ENCODE results near the gene GADD45G.

GADD45G gene, protein sequence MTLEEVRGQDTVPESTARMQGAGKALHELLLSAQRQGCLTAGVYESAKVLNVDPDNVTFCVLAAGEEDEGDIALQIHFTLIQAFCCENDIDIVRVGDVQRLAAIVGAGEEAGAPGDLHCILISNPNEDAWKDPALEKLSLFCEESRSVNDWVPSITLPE

DNA sequence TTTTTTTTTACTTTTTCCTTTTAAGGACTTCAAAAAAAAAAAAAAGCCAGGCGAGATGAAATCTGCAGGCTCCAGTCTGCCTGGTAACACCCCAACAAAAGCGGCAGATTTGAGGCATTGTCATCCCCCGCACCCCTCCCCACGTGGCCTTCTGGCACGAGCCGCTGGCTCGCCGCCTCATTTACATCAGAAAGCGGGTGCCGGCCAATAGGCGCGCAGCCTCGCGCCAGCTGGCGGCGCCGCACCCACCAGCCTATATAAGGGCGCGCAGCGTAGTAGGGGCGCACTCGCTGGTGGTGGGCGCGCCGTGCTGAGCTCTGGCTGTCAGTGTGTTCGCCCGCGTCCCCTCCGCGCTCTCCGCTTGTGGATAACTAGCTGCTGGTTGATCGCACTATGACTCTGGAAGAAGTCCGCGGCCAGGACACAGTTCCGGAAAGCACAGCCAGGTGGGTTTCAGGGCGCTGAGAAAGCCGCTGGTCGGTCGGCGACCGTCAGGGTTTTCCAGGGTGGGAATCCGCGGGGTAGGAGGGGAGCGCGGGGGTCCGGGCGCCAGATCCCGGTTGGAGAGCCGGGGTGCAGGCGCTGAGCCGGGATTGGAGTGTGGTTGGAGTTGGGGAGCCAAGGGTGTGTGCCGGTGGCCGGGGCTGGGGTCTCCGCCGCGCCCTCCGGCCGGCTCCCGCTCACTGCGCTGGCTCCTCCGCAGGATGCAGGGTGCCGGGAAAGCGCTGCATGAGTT lies at the start of gene GADD45G:
TSS of gene GADD45G (plus strand) at position 284 of the 736 bp plus-strand sequence. CDS start at position 394, 110 bp downstream.
- DNase-seq (ENCODE audit: low read depth) = no peak

DNA sequence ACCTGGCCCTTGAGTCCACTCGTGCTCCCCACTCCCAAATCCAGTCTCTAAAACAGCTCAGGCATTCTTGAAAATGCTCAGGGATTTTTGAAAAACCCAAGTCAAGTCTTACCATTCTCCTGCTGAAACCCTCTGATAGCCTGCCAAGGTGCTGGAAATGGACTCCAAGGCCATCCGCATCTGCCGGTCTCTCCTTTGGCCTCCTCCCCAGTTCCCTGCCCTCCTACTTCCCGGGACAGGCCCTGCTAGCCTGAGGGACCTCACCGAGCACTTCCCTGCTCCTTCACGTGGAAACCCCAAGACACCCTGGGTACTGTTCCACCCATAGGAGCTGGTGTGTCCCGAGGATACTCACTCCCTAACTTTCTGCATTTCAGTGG lies 49.8 kb upstream of the GADD45G start:
- DNase-seq (ENCODE audit: low read depth) = no peak

DNA sequence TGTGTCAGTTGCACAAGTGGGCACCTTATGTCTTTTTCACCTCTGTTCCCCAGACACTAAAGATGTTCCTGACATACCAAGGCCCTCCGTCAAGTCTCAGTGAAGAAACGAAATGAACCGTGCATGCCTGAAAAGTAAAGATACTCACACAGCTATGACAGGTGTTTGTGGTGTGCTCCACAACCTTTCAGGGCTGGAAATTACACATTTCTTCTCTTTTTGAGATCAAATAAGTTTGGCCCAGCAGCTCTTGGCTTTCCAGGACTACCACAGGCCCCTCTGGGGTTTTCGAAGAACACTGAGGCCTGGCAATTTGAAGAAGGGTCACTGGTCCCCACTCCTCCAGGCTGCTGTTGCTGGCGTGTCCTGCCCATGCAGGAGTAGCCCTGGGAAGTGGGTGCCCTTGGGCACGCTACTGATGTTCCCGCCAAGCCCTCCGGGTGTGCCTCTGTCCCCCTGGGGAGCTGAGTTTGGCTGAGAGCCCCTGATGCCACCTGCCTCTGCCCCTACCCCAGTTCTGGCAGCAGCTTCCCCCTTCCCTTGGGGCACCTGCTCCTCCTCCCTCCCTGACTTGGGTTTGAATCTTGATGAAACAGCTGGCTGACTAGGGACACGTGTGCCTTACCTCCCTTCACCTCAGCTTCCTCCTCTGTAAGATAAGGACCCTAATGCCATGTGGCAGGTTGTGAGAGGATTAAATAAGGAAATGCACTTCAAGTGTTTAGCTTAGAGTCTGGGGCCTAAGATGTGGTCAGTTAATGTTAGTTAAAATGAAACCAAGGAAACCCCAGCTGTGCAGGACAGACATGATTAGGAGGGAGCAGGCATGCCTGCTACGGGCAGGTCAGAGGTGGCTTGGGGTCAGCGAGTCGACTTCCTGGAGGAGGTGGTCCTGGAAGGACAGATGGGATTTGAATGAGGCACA lies 49.1 kb upstream of the GADD45G start:
- peak; percentile 77 for DNase-seq (ENCODE audit: low read depth)

DNA sequence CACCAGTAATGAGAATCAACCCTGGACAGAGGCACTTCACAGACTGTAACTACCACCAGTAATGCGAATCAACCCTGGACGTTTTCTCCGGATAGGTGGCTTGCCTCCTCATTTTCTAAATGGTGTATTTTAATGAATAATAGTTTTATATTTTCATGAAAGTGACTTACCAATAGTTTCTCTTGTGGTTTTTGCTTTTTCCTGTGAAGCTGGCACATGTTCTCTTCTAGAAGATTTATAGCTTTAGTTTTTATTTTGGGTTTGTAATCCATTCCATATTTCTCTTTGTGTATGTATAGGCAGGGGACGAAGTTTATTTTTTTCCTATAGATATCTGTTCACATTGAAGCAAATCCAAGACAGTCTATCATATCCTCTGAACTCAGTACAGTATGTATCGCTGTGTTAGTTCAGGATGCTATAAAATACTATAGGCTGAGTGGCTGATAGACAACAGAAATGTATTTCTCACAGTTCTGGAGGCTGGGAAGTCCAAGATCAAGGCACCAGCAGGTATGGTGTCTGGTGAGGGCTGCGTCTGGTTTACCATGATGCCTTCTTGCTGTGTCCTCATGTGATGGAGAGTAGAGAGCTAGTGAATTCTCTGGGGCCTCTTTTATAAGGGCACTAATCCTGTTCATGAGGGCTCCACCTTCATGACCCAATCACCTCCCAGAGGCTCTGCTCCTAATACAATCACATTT lies 46.5 kb upstream of the GADD45G start:
- DNase-seq (ENCODE audit: low read depth) = no peak

DNA sequence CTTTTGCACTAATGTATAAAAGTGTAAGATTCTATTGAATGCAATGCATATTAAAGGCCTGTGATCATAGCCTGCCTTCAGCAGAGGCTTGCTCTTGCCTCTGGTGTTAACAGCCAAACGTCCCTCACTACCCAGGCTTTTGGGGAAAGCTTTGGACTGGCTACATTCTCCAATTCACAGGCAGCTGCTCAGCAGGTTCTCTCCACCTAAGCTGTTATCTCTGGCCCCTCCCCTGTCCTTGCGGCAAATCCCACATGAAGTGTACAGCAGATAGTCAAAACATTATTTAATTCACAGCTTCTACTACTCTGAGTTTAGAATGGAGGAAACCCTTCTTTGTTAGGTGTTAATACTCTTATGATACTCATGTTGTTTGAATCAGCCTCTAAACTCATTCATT lies 45.9 kb upstream of the GADD45G start:
- no peak for DNase-seq (ENCODE audit: low read depth)

DNA sequence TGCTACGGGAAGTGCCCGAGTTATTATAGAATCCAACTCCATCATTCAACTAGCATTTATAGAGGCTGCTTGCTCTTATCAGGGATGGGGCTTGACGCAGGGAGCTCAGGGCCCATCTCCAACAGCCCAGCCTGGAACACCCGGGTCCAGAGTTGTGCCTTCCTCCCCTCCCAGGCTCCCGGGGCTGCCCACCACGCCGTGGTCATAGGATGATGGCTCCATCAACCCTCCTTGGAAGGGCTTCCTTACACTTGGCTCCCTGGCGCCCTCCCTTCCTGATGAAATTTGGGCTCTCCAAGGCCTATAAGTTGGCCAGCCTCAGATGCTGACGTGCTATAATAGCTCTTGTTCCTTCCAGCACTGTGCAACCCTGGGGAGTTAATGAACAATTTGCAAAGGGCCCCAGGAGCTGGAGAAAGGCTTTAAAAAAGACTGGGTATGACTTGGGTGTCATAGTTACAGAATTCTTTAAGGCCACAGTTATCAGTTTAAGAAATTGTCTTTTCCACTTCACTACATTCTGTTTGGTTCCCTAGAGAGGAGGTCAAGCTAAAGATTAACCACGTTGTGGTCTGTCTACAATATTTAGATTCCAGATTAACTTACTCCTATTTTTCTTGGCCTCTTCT lies 42.5 kb upstream of the GADD45G start:
- DNase-seq (ENCODE audit: low read depth) = no peak

DNA sequence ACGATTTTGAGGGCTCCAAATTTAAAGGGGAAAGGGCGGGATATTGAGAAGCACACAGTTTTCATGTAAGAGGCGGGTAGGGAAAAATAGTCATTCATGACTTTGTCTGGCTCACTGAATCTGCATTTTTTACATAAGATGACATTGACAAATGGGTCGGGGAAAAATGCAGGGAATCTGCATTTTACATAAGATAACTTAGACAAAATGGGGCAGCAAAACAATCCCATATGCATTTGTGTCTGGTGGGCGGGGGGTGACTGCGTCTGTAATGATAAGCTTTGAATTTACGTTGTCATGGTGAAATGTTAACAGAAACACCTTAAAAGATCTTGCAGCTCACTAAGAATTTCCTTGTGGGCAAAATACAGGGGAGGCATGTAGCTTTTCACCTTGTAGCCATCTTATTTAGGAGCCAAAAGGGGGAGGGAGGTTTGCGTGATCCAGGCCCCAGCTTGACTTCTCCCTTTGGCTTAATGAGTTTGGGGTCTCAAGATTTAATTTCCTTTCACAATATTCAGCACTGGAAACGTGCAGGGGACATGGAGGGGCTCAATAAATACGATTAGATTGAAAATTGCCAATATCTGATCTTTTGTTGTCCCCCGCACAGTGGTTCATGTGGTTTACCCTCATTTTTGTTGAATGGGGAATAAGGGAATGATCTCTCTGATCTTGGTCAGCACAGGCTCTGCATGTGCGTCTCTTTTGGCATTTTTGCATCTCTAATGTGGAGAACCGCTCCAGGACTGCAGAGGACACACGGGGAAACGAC lies 41.1 kb upstream of the GADD45G start:
- no peak for DNase-seq (ENCODE audit: low read depth)

DNA sequence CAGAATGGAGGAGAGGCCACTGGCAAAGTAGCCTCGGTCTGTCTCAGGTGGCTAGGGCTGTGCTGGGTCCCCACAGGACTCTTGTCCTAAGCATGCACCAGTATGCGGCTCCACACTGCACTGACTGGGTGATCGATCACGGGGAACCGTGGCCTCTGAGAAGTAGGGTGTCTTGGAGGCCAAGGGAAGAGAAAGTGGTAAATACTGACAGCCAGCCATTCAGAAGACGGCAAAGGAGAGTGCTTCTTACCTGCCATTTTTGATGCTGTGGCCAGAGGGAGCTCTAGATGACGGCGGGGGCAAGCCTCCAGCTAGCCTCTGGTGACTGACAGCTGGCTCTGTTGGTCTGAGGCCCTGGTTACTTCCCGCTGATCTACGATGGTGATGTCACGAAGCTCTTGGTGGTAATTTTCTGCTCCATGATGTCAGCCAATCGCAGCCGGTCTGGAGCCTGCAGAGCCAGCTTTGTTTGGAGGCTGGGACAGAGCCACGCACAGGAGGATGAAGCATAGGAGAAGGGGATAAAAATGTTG lies 40.4 kb upstream of the GADD45G start:
- DNase-seq (ENCODE audit: low read depth) = no peak

DNA sequence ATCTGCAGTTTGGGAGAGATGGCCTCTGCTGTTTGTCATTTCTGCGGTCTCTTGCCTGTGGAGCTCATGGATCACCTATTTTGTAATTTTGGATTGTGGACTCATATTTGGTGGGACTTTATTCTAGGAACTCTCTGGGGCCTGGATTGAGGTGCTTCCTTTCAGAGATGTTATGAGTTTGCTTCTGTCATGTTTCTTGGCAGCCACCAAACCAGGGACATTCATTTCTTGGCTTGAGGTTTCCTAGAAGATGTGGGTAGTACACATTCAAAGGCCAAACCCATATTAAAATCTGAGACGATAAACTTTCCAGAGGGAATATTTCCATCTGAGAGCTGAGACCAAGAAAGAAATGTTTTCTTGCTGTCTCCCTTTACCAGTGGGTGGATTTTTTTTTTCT lies 37.2 kb upstream of the GADD45G start:
- DNase-seq (ENCODE audit: low read depth) = no peak

DNA sequence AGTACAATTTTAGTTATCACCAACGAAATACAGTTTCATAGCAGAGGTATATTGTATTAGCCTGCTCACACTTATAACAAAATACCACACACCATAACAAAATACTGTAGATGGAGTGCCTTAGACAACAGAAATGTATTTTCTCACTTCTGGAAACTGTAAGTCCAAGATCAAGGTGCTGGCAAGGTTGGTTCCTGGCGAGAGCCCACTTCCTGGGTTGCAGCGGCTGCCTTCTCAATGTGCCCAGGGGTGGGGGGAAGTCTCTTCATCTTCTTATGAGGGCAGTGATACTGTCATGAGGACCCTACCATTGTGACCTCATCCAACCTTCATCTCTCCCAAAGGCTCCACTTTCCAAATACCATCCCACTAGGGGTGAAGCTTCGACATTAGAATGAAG lies 30.5 kb upstream of the GADD45G start:
- no peak for DNase-seq (ENCODE audit: low read depth)

DNA sequence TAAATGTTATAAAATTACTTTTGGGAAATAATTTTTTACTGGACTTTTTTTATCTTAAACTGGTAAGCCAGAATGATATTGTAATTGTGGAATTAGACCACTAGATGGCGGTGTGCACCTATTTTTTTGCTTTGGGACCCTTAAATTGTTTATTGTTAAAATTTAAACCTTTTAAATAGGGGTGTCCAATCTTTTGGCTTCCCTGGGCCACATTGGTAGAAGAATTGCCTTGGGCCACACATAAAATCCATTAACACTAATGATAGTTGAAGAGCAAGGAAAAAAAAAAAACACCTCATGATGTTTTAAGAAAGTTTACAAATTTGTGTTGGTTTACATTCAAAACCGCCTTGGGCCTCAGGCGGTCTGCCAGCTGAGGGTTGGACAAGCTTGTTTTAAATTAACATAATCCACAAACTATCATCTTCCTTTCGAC lies 28.4 kb upstream of the GADD45G start:
- no peak for DNase-seq (ENCODE audit: low read depth)

DNA sequence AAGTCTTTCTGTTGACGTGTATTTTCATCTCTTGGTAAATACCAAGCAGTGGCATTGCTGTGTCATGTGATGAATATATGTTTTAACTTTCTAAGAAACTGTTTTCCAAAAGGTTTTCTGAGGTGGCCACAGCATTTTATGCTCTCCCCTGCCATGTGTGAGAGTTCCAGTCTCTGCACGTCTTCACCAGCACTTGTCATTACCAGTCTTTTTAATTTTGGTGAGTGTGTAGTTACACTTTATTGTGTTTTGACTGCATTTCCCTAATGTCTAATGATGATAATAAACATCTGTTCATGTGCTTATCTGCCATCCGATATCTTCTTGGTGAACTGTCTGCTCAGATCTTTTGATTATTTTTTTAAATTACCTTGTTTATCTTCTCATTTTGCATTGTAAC lies 27.4 kb upstream of the GADD45G start:
- no peak for DNase-seq (ENCODE audit: low read depth)

DNA sequence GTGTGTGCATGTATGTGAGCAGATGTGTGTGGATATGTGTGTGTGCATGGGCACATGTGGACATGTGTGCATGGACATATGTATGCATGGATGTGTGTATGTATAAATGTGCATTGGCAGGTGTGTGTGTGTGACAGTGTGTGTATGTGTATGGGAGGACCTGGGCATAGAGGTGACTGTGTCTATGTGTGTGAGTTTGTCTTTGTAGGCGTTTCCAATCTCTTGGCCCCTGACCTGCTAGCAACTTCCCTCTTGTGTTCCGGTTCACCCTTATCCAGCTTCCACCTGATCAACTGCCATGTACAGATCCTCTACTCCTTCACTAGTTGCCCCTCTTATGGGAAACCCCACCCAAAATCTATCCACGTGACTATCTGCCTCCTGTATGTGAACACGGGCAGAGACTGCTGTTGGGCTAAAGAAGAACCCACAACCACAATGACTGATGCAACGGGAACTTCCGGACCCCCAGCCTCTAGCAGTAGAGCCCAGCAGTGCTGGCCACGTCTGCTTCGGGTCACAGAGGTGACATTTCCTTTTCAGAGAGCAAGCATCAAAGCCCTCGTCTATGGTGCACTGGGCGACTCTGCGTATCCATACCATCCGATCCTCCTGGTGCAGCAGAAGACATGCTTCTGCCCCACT lies 24.9 kb upstream of the GADD45G start:
- peak; percentile 91 for DNase-seq (ENCODE audit: low read depth)

DNA sequence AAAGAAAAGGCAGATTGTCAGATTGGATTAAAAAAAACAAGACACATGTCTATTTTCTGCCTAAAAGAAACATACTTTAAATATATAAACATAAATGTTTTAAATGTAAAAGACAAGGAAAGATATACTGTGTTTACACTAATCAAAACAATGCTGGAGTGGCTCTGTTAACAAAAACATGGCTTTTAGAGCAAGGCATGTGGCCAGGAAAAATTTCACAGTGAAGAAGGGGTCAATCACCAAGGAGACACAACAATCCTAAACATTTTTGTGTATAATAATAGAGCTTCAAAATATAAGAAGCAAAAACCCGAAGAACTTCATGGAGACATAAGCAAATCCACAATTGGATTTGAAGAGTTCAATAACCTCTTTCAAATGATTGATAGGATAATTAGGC lies 18.5 kb upstream of the GADD45G start:
- no peak for DNase-seq (ENCODE audit: low read depth)

DNA sequence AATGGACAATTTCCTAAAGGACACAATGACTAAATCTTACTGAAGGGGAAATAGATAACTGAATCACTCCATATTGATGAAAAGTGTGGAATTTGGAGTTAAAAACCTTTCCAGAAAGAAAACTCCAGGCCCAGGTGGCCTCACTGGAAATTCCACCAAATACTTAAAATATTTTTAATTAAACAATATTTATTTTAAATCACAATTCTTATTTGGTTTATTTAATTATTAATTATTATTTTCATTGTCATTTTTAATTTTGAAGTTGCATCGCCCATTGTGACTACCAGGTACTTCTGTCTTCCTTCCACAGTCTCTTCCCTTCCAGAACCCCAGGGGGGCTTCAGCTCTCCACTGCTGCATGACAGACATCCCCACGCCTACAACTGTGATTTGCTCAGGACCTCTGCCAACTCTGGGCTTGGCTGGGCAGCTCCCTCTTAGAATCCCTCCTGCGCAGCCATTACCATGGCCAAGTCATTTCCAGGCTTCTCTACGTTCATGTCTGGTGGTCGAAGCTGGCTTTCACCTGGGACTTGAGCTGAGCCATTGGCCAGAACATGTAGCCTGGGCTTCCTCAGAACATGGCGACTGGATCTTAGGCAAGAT lies 16.4 kb upstream of the GADD45G start:
- DNase-seq (ENCODE audit: low read depth) = no peak

DNA sequence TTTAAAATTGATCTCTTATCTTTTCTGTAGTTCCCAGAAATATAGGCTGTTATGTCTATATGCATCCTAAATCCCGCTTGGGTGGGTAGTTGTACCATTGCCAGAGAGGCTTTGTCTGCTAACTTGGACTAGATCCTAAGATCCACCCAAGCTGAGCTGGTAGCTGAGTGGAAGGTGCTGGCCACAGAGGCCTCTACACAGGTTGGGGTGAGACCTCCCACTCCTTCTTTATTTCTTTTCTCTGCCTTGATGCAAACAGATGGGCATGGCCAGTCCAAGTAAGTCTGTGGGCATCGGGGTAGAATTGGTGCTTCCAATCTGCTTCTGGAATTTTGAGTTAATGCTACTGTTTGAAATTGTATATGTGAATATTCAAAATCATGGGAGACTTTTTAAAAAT lies 14.4 kb upstream of the GADD45G start:
- no peak for DNase-seq (ENCODE audit: low read depth)

DNA sequence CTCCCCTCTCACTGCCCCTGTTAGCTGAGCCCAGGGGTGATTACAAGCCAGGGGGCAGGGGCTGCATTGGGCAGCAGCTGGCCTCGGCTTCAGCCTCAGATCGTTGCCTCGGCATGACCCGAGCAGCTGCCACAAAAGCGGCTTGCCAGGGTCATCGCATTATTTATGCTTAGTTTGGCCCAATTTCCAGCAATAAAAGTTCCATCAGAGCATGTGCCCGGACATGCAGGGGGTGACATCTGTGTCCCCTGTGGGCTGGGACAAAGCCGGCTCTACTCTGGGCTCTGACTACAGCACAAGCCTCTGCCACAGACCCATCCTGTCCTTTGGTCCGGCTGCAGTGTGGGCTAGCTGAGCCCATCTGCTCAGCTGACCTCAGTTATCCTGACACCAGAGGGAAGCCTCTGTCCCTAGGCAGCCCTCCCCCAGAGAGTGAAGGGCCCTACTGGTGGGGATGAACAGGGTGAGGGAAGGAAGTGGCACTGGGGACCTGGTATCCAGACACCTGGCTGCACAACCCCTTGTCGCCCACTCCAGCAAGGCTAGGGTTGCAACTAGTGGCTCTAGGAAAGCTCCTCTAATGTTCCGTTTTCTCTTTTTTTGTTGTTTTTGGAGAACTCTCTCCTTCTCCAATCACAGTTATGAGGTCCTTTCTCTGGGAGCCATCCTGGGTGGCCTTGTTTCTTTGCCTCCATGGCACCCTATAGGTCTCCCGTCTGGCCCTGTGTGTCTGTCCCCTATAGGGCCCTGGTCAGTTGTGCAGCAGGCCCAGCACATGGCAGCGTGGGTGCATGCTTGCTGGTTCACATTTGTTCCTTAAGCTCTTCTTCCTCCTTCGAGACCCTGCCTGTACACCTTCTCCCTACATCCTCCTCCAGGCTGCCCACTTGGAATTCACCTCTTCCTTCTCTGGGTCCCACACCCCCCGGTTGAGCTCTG lies 13.3 kb upstream of the GADD45G start:
- no peak for DNase-seq (ENCODE audit: low read depth)

DNA sequence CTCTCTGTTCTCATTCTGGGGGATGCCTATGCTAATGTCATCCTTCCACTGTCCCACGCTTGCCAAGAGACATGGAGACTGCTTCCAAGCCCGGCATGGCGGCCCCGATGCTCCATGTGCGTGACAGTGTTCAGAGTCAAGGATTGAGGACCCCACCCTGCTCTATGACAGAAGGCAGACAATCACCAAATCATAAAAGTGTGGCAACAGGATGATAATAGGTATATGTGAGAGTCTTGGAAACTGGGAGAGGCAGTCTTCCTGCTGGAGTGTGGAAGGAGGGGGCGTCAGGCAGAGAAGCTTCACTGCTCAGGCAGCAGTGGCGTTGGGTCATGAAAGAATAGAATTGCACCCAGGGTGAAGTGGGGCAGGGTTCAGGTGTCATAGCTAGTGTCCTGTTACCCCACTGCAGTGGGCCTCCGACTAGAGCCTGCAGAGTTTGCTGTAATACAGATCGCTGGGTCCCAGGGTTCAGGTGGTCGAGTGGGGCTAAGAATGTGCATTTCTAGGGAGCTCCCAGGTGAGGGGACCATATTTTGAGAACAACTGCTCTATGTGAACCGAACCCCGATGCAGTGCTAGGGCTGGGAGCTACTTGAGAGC lies 12.5 kb upstream of the GADD45G start:
- DNase-seq (ENCODE audit: low read depth) = no peak
